Peyer's patch (tissue), 4 donors: ENCODE data around the gene RMRP. TPM values are rescaled to one million over a fixed set of nuclear protein-coding genes. Genes with fewer than 3 reads are reported as not detected.
A peak's percentile ranks its signal among the peaks of the same experiment; 100 is the strongest.

Source experiments
- DNase-seq, 3 donors: peaks; one replicate each; pipeline ENCODE4 v3.0.0-alpha.2; 2017 to 2019
- H3K27ac ChIP-seq, 4 donors: fragments of 200-600 bp; sonication (generic); one replicate each; pipeline ENCODE4 v1.5.1; 2016 to 2019
- H3K27me3 ChIP-seq, 2 donors: fragments of 200-600 bp; sonication (generic); one replicate each; pipeline ENCODE4 v1.5.1; 2019
- H3K36me3 ChIP-seq, 3 donors: fragments of 200-600 bp; sonication (generic); one replicate each; pipeline ENCODE4 v1.5.1; 2016 to 2019
- H3K4me1 ChIP-seq, 4 donors: fragments of 200-600 bp; sonication (generic); one replicate each; pipeline ENCODE4 v1.5.1; 2016 to 2019
- H3K4me3 ChIP-seq, 4 donors: fragments of 200-600 bp; sonication (generic); 1 replicate in 3 of 4; 2 replicates in 1 of 4; pipeline ENCODE4 v1.5.1; 2016 to 2019; ENCODE audit warnings: mild to moderate bottlenecking in 1 of 4
- H3K9me3 ChIP-seq, 4 donors: fragments of 200-600 bp; sonication (generic); one replicate each; pipeline ENCODE4 v1.5.1; 2016 to 2019; ENCODE audit warnings: mild to moderate bottlenecking in 1 of 4
- CTCF ChIP-seq, 6 experiments: fragments of 450-650 bp in 4 of 6; fragments of 200-600 bp in 2 of 6; sonication (generic) in 1 of 6; IDR thresholded peaks; one replicate each; pipeline ENCODE4 v1.5.1; 2017 to 2019; ENCODE audit warnings: antibody characterized with exemption in 6 of 6, mild to moderate bottlenecking in 3 of 6, moderate library complexity in 1 of 6
- POLR2A ChIP-seq, 2 donors: fragments of 450-650 bp; IDR thresholded peaks; one replicate each; pipeline ENCODE4 v1.5.1; 2017; ENCODE audit warnings: antibody characterized with exemption in 2 of 2, mild to moderate bottlenecking in 2 of 2, moderate library complexity in 2 of 2
- total RNA-seq, 4 donors: library from RNA; depleted of rRNA; stranded (reverse); fragments of >200 nt; gene quantifications; one replicate each; pipeline ENCODE4 v1.1.0, GENCODE V29; 2016

The RMRP gene
- total RNA-seq, 4 donors from 2014 or later: 1,673 to 3,824 (median 2,659) TPM; not detected in 1

GRCh38 chr9:35675732-35676392 is 18.0 kb upstream of the RMRP start:
- peak overlapping the region; percentile 37 to 59 (median 48) for H3K4me3 ChIP-seq
- peak; percentile 36 to 62 (median 60) for DNase-seq
- peak overlapping the region in 1 of 4 donors; percentile 39 for H3K27ac ChIP-seq
- H3K9me3 ChIP-seq: no peaks in the 10 kb centered on the region
- peaks cover 0 to 19% (median 5%) of the 10 kb centered on the region in 4 donors for H3K4me1 ChIP-seq
- no peaks in the 10 kb centered on the region for H3K27me3 ChIP-seq
- TF ChIP-seq CTCF (IDR thresholded peaks at IDR 0.05) (no peak), POLR2A (IDR thresholded peaks at IDR 0.05) (no peak)
- H3K36me3 ChIP-seq: no peaks in the 10 kb centered on the region

- Histone ChIP-seq H3K27me3 (no peaks in the 10 kb centered on the region), H3K36me3 (no peaks in the 10 kb centered on the region), H3K4me3 (peak overlapping the region; percentile 37 to 59 (median 48)), H3K27ac (no peak overlapping the region), H3K9me3 (no peaks in the 10 kb centered on the region), H3K4me1 (peaks cover 0 to 19% (median 5%) of the 10 kb centered on the region in 4 donors)
- no peak for DNase-seq
- no peak for TF ChIP-seq POLR2A (IDR thresholded peaks at IDR 0.05)
- TF ChIP-seq CTCF (IDR thresholded peaks at IDR 0.05): no peak
Observed at GRCh38 chr9:35675204-35675603, 17.4 kb upstream of the RMRP start.

DNA sequence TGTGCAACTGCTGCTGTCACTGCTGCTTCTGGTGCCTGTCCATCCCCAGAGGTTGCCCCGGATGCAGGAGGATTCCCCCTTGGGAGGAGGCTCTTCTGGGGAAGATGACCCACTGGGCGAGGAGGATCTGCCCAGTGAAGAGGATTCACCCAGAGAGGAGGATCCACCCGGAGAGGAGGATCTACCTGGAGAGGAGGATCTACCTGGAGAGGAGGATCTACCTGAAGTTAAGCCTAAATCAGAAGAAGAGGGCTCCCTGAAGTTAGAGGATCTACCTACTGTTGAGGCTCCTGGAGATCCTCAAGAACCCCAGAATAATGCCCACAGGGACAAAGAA is 16.2 kb upstream of the RMRP start:
- peak overlapping the region in 1 of 4 donors; percentile 56 for H3K27ac ChIP-seq
- no peaks in the 10 kb centered on the region for H3K36me3 ChIP-seq
- no peak for TF ChIP-seq CTCF (IDR thresholded peaks at IDR 0.05)
- TF ChIP-seq POLR2A (IDR thresholded peaks at IDR 0.05): no peak
- no peaks in the 10 kb centered on the region for H3K9me3 ChIP-seq
- no peak for DNase-seq
- no peak overlapping the region for H3K4me3 ChIP-seq
- peaks cover 0 to 26% (median 6%) of the 10 kb centered on the region in 4 donors for H3K4me1 ChIP-seq
- no peaks in the 10 kb centered on the region for H3K27me3 ChIP-seq

- H3K36me3 ChIP-seq: no peaks in the 10 kb centered on the region
- H3K27me3 ChIP-seq: no peaks in the 10 kb centered on the region
- H3K4me1 ChIP-seq: peaks cover 0 to 26% (median 7%) of the 10 kb centered on the region in 4 donors
- peak in 2 of 3 donors; percentile 58 to 70 for DNase-seq
- peak within 1 kb of the TSS in 1 of 4 donors; percentile 56 for H3K27ac ChIP-seq
- no peaks in the 10 kb centered on the region for H3K9me3 ChIP-seq
- no peak within 1 kb of the TSS for H3K4me3 ChIP-seq
- no peak for TF ChIP-seq CTCF (IDR thresholded peaks at IDR 0.05)
- no peak for TF ChIP-seq POLR2A (IDR thresholded peaks at IDR 0.05)
Observed at GRCh38 chr9:35673132-35674024, 15.6 kb upstream of the RMRP start, which contains the start of gene CA9. TSS of gene CA9 (plus strand) at chr9:35673928. CDS start at chr9:35673960, 32 bp downstream.

DNA sequence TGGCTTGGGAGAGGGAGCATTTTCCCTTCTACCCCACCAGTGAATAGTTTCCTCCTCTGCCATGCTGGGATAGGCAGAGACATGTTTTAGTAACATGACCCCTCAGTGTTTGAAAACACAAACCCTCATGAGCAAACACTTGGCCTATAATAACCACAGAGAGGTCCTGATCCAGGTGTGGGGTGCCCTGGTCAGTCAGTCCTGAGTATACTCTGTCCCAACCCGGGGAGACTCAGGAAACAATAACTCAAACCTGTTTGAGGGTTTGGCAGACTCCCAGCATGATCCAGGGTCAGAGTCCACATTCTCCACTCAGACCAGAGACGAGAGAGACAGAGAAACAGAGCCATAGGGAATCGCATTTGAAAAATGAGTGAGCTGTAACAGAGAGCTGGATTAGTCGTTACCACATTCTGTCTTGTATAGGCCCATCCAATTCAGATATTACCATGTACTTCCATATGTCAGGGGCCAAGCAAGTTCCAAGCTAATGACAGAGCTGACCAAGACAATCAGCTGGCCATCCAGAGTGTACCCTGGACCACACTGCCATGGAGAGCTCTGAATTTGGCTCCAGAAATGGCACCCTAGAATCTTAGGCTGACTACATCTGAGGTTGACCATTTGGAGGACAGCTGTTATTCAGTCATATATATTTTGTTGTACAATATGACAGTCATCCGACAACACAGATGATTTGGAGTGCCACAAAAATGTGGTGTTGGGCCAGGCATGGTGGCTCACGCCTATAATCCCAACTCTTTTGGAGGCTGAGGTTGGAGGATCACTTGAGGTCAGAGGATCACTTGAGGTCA is 11.7 kb upstream of the RMRP start:
- no peak overlapping the region for H3K4me3 ChIP-seq
- TF ChIP-seq CTCF (IDR thresholded peaks at IDR 0.05) (no peak), POLR2A (IDR thresholded peaks at IDR 0.05) (no peak)
- H3K27me3 ChIP-seq: no peaks in the 10 kb centered on the region

More for the DNA sequence above, 11.7 kb upstream of the RMRP start:
- Histone ChIP-seq H3K36me3 (no peaks in the 10 kb centered on the region), H3K4me1 (peaks cover 0 to 18% (median 5%) of the 10 kb centered on the region in 4 donors), H3K27ac (peak overlapping the region in 3 of 4 donors; percentile 19 to 78 (median 64)), H3K9me3 (no peaks in the 10 kb centered on the region)
- peak in 2 of 3 donors; percentile 81 to 89 for DNase-seq
